Activated naive CD4-positive, alpha-beta T cell treated with anti-CD3 and anti-CD28 coated beads, Interleukin-2, amount 50 U/mL, for 24 hours (primary cell): ENCODE measurements around the gene SPSB4.

Experiments used
- H3K27ac Mint-ChIP-seq: one replicate; pipeline ENCODE4 v1.8.0; 2021; ENCODE audit warnings: mild to moderate bottlenecking, mixed read lengths
- H3K27me3 Mint-ChIP-seq: one replicate; pipeline ENCODE4 v1.8.0; 2021; ENCODE audit warnings: mixed read lengths
- H3K36me3 Mint-ChIP-seq: one replicate; pipeline ENCODE4 v1.8.0; 2021; ENCODE audit warnings: mixed read lengths
- H3K4me1 Mint-ChIP-seq: one replicate; pipeline ENCODE4 v1.8.0; 2021; ENCODE audit warnings: mixed read lengths
- H3K4me3 Mint-ChIP-seq: one replicate; pipeline ENCODE4 v1.8.0; 2021; ENCODE audit warnings: mild to moderate bottlenecking, mixed read lengths
- H3K9me3 Mint-ChIP-seq: one replicate; pipeline ENCODE4 v1.8.0; 2021; ENCODE audit warnings: mixed read lengths

The SPSB4 gene

DNA sequence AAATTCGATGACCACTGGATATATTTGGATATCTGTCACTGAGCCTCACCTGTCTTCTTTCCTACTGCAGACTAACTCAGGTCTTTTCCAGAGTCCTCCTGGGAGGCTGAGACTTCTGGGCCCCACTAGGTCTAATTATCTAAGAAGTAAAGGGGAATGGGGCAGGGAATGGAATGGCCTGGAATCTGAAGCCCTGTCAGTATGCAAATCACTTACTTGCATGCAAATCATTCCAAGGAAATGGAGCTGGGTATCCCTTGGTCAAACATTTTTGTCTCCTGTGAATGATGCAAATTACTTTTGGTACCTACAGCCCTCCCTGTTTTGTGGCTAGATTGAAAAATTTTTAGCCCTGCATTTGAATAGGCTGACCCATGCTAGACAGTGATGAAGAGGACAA is 5.3 kb upstream of the SPSB4 start:
- Mint-ChIP-seq H3K4me3 (no peak overlapping the region), H3K27ac (no peak overlapping the region), H3K27me3 (peaks cover 31% of the 10 kb centered on the region), H3K4me1 (no peaks in the 10 kb centered on the region), H3K36me3 (no peaks in the 10 kb centered on the region), H3K9me3 (no peaks in the 10 kb centered on the region)

DNA sequence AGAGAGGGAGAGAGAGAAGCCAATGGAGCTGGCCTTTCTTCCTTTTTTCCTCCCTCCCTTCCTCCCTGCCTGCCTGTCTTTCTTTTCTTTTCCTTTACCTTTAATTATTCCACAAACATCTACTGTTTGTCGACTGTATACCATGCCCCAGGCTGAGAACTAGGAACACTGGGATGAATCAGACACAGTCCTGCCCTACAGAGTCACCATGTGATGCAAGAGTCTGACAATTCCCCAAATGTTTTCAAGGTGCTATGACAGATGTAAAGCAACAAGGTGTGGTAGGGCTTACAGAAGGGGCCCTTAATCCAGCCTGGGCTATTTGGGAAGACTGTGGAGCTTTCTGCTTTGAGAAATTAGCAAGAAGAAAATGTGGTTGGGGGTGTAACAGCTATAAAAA is 4.0 kb upstream of the SPSB4 start:
- Mint-ChIP-seq H3K4me3 (no peak overlapping the region), H3K27me3 (peaks cover 35% of the 10 kb centered on the region), H3K4me1 (peaks cover 3% of the 10 kb centered on the region), H3K36me3 (no peaks in the 10 kb centered on the region), H3K27ac (no peak overlapping the region), H3K9me3 (no peaks in the 10 kb centered on the region)

DNA sequence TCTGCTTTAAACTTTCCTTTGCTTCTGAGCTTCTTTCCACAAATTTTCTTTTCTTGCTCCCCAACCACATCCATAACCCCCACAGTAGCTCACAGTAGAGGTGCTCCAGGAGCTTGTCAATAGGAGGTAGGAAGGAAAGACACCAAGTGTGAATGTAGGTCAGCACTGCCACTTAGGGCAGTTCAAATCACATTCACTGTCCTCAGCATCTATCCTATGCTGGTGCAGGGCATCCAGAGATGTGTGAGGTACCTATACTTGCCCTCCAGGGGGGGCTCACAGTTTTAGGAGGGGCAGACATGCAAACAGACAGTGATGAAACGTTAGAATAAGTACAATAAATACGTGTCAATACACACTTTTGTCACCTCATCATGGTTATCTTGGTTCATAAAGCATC is 1.5 kb upstream of the SPSB4 start:
- H3K27ac Mint-ChIP-seq, result no peak overlapping the region
- no peak overlapping the region for H3K4me3 Mint-ChIP-seq
- H3K27me3 Mint-ChIP-seq, result peaks cover 46% of the 10 kb centered on the region
- peaks cover 6% of the 10 kb centered on the region for H3K4me1 Mint-ChIP-seq
- no peaks in the 10 kb centered on the region for H3K36me3 Mint-ChIP-seq
- no peaks in the 10 kb centered on the region for H3K9me3 Mint-ChIP-seq

DNA sequence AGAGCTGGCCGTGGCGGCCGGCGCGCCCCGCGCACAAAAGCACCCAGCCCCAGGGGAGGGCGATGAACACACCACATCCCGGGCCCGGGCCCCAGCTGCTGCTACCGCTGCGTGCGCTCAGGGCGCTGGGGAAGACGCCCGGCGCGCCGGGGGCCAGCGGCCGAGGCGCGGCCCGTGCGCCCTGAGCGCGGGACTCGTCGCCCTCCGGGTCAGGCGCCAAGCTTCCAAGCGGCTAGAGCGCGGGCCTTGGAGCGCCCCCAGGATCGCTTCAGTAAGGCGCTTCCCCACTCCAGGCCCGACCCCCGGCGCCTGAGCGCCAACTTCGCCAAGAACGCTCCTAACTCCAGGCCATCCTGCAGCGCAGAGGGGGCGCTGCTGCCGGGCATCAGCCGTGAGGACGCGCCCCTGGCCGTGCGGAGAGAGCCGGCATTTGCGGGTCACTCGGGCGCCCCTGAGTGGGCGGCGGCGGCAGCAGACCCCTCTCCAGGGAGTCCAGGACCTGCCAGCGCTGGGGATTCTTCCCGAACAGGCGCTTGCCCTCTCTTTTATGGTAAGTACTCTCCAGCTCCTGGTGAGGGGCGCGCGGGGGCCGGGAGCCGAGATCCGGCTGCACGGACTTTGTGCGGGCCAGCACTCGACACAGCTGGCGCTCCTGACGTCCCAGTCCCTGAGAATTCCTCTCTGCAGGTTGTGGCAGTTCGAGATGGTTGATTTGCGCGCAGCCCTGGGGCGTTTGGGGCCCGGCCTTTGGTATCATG is 475 bp downstream of the SPSB4 start:
- peaks cover 45% of the 10 kb centered on the region for H3K27me3 Mint-ChIP-seq
- no peaks in the 10 kb centered on the region for H3K9me3 Mint-ChIP-seq
- no peak overlapping the region for H3K27ac Mint-ChIP-seq
- H3K36me3 Mint-ChIP-seq, result no peaks in the 10 kb centered on the region
- H3K4me1 Mint-ChIP-seq, result peaks cover 6% of the 10 kb centered on the region
- peak overlapping the region; percentile 72 for H3K4me3 Mint-ChIP-seq

DNA sequence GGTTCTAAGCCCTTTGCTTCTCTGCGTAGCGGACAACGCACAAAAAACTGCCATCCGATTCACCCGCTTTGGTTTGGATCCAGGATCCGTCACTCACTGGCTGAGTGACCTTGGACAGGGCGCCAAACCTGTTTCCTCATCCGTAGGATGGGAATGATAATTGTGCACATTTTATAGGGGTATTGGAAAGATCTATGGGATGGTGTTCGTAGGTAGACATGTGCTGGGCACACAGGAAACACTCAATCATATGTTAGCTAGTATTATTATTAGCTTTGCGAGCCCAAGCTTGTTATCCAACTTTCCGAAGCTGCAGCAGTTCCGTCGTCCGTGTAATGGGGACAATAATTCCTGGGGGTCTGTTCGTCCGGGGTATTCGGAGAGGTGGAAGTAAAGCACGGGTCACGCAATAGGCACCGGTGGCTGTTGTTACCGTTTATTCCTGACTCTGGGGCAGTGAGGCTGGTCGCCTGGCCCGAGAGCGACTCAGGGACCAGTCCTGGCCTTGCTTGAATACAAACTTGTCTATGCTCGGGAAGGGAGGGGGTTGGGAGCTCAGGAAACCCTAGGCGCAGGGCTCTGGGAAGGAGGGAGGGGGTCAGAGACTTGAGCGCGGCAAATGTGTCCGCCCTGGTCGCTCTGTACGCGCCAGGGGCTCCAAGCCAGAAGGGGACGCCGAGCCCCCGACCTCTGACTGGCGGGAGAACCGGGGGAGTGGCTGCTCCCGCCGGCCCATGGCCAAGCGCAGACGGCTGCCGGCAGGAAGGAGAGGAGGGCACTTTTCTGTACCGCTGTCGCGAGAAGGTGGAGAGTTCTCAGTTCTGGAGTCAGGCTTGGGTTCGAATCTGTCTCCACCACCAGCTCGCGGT is 1.3 kb downstream of the SPSB4 start:
- Mint-ChIP-seq H3K4me3 (peak overlapping the region; percentile 72), H3K4me1 (peaks cover 6% of the 10 kb centered on the region), H3K27me3 (peaks cover 43% of the 10 kb centered on the region), H3K27ac (no peak overlapping the region), H3K9me3 (no peaks in the 10 kb centered on the region), H3K36me3 (no peaks in the 10 kb centered on the region)

- peaks cover 6% of the 10 kb centered on the region for H3K4me1 Mint-ChIP-seq
- H3K4me3 Mint-ChIP-seq, result no peak overlapping the region
- H3K36me3 Mint-ChIP-seq, result no peaks in the 10 kb centered on the region
- H3K27ac Mint-ChIP-seq, result no peak overlapping the region
- H3K27me3 Mint-ChIP-seq, result peaks cover 23% of the 10 kb centered on the region
- H3K9me3 Mint-ChIP-seq, result no peaks in the 10 kb centered on the region
Observed at GRCh38 chr3:141055136-141055535, 4.0 kb downstream of the SPSB4 start.

DNA sequence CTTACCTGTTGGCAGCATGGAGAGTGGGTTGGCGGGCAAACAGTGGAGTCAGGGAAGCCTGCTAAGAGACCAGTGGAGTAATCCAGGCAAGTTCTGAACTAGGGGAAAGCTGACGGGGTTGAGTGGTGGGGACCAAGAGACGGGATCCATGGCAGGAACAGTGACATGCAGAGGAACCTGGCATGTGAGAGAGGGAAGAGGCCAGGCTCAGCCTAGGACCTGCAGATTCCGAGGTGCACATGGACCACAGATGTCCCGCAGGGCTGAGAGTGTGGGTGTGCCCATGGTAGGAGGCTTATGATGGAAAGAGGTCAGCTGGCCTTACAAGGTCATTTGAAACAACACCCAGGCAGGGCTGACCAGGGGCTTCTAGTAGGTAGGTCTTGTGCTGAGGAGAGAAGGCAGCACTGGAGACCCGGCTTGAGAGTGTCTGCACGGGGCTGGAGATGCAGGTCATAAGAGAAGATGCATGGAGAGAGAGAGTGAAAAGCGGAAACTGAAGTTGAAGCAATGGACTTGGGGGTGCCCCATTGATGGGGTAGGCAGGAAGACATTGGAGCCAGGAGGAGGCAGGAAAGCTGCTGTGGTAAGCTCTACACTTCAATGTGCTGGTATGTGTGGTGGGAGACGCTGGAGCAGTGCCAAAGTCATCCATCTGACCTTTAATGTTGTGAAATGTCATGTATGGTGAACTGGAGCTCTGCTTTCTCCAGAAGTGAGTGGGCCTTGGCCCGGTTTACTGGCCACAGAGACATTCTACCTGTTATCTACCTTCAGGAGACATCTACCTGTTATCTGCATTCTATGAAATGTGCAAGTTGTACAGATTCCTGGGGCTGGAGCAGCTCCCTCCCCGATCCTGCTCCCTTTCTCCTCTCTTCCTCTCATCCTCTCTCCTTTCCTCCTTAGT is 4.6 kb downstream of the SPSB4 start:
- H3K36me3 Mint-ChIP-seq, result no peaks in the 10 kb centered on the region
- no peak overlapping the region for H3K4me3 Mint-ChIP-seq
- H3K4me1 Mint-ChIP-seq, result peaks cover 6% of the 10 kb centered on the region
- H3K27me3 Mint-ChIP-seq, result peaks cover 17% of the 10 kb centered on the region
- no peak overlapping the region for H3K27ac Mint-ChIP-seq
- H3K9me3 Mint-ChIP-seq, result no peaks in the 10 kb centered on the region

GRCh38 chr3:141056751-141057171 is 5.6 kb downstream of the SPSB4 start:
- peaks cover 16% of the 10 kb centered on the region for H3K27me3 Mint-ChIP-seq
- H3K4me3 Mint-ChIP-seq, result no peak overlapping the region
- peaks cover 6% of the 10 kb centered on the region for H3K4me1 Mint-ChIP-seq
- no peaks in the 10 kb centered on the region for H3K9me3 Mint-ChIP-seq
- no peaks in the 10 kb centered on the region for H3K36me3 Mint-ChIP-seq
- no peak overlapping the region for H3K27ac Mint-ChIP-seq

- H3K4me1 Mint-ChIP-seq, result peaks cover under 1% of the 10 kb centered on the region
- H3K27me3 Mint-ChIP-seq, result peaks cover 10% of the 10 kb centered on the region
- no peak overlapping the region for H3K4me3 Mint-ChIP-seq
- H3K27ac Mint-ChIP-seq, result no peak overlapping the region
- no peaks in the 10 kb centered on the region for H3K9me3 Mint-ChIP-seq
- no peaks in the 10 kb centered on the region for H3K36me3 Mint-ChIP-seq
Observed at GRCh38 chr3:141057436-141057835, 6.3 kb downstream of the SPSB4 start.

- no peak overlapping the region for H3K27ac Mint-ChIP-seq
- no peaks in the 10 kb centered on the region for H3K4me1 Mint-ChIP-seq
- H3K36me3 Mint-ChIP-seq, result no peaks in the 10 kb centered on the region
- H3K27me3 Mint-ChIP-seq, result peaks cover 9% of the 10 kb centered on the region
- H3K9me3 Mint-ChIP-seq, result no peaks in the 10 kb centered on the region
- H3K4me3 Mint-ChIP-seq, result no peak overlapping the region
Observed at GRCh38 chr3:141057946-141058800, 7.0 kb downstream of the SPSB4 start.

GRCh38 chr3:141058996-141059395 is 7.8 kb downstream of the SPSB4 start:
- no peaks in the 10 kb centered on the region for H3K4me1 Mint-ChIP-seq
- H3K27ac Mint-ChIP-seq, result no peak overlapping the region
- no peak overlapping the region for H3K4me3 Mint-ChIP-seq

GRCh38 chr3:141059816-141060215 is 8.7 kb downstream of the SPSB4 start:
- Mint-ChIP-seq H3K27me3 (peaks cover 2% of the 10 kb centered on the region), H3K4me3 (no peak overlapping the region), H3K36me3 (no peaks in the 10 kb centered on the region), H3K9me3 (no peaks in the 10 kb centered on the region), H3K4me1 (no peaks in the 10 kb centered on the region), H3K27ac (no peak overlapping the region)

More at GRCh38 chr3:141058996-141059395, 7.8 kb downstream of the SPSB4 start:
- H3K9me3 Mint-ChIP-seq, result no peaks in the 10 kb centered on the region
- peaks cover 2% of the 10 kb centered on the region for H3K27me3 Mint-ChIP-seq
- H3K36me3 Mint-ChIP-seq, result no peaks in the 10 kb centered on the region

GRCh38 chr3:141060327-141060726 is 9.2 kb downstream of the SPSB4 start:
- Mint-ChIP-seq H3K4me3 (no peak overlapping the region), H3K9me3 (no peaks in the 10 kb centered on the region), H3K36me3 (no peaks in the 10 kb centered on the region), H3K27ac (no peak overlapping the region), H3K4me1 (no peaks in the 10 kb centered on the region), H3K27me3 (no peaks in the 10 kb centered on the region)

GRCh38 chr3:141063831-141064230 is 12.7 kb downstream of the SPSB4 start:
- Mint-ChIP-seq H3K27me3 (no peaks in the 10 kb centered on the region), H3K4me3 (no peak overlapping the region), H3K9me3 (no peaks in the 10 kb centered on the region), H3K36me3 (no peaks in the 10 kb centered on the region), H3K27ac (no peak overlapping the region), H3K4me1 (no peaks in the 10 kb centered on the region)
